Upper lobe of left lung (tissue), 6 donors: Measurements from ENCODE around the gene RBPJL. TPM values are rescaled to one million over a fixed set of nuclear protein-coding genes. Genes with fewer than 3 reads are reported as not detected.
A peak's percentile ranks its signal among the peaks of the same experiment; 100 is the strongest.

Experiments used
- ATAC-seq, 2 donors: fragments of 200-7000 bp; cut with Tn5 transposase; one replicate each; pipeline ENCODE4 v1.9.1; 2022; ENCODE audit warnings: mild to moderate bottlenecking in 2 of 2, moderate library complexity in 2 of 2; ENCODE audit not compliant: low FRiP score in 2 of 2
- DNase-seq, 2 donors: peaks; one replicate each; pipeline ENCODE4 v3.0.0-alpha.2; 2019 to 2020
- H3K27ac ChIP-seq, 4 donors: fragments of 200-600 bp; sonication (generic); one replicate each; pipeline ENCODE4 v1.5.1; 2016 to 2019
- H3K27me3 ChIP-seq, 4 donors: fragments of 200-600 bp; sonication (generic); one replicate each; pipeline ENCODE4 v1.5.1; 2017 to 2019
- H3K36me3 ChIP-seq, 4 donors: fragments of 200-600 bp; sonication (generic); one replicate each; pipeline ENCODE4 v1.5.1; 2016 to 2019
- H3K4me1 ChIP-seq, 4 donors: fragments of 200-600 bp; sonication (generic); one replicate each; pipeline ENCODE4 v1.5.1; 2018 to 2019
- H3K4me3 ChIP-seq, 4 donors: fragments of 200-600 bp; sonication (generic); one replicate each; pipeline ENCODE4 v1.5.1; 2017 to 2019; ENCODE audit warnings: mild to moderate bottlenecking in 2 of 4, moderate library complexity in 1 of 4
- H3K9me3 ChIP-seq, 4 donors: fragments of 200-600 bp; sonication (generic); one replicate each; pipeline ENCODE4 v1.5.1; 2018 to 2019
- EP300 ChIP-seq, 4 donors: sonication (generic); formaldehyde crosslinking; IDR thresholded peaks; one replicate each; pipeline ENCODE4 v1.5.1; 2017; ENCODE audit warnings: antibody characterized with exemption in 4 of 4, control low read depth in 2 of 4
- POLR2A ChIP-seq, 4 donors: fragments of 450-650 bp; IDR thresholded peaks; one replicate each; pipeline ENCODE4 v1.5.1; 2016 to 2017; ENCODE audit warnings: antibody characterized with exemption in 4 of 4, mild to moderate bottlenecking in 2 of 4
- POLR2AphosphoS5 ChIP-seq, 2 donors: sonication (generic); formaldehyde crosslinking; IDR thresholded peaks; one replicate each; pipeline ENCODE4 v1.5.1; 2017; ENCODE audit warnings: antibody characterized with exemption in 2 of 2
- total RNA-seq, 6 donors: library from RNA; depleted of rRNA in 4 of 6; stranded (reverse); fragments of >200 nt in 4 of 6; gene quantifications; one replicate each; pipeline versions ENCODE4 v1.1.0 to v1.2.1, GENCODE V29; 2016 to 2021
- TF ChIP-seq, protein P1 (sequence below), 6 experiments: fragments of 450-650 bp in 4 of 6; fragments of 200-600 bp in 2 of 6; sonication (generic) in 2 of 6; IDR thresholded peaks; one replicate each; pipeline ENCODE4 v1.5.1; 2016 to 2019; ENCODE audit warnings: antibody characterized with exemption in 6 of 6
- donor health status: DM: no; HTN: no; CAD: no; lungs with moderate emphysema.
- donor health status: DM: no; HTN: yes; CAD: no; lungs with severe emphysema.

RBPJL gene
- total RNA-seq, 6 donors from 2014 or later: 0.09 to 0.13 TPM; not detected in 4

DNA sequence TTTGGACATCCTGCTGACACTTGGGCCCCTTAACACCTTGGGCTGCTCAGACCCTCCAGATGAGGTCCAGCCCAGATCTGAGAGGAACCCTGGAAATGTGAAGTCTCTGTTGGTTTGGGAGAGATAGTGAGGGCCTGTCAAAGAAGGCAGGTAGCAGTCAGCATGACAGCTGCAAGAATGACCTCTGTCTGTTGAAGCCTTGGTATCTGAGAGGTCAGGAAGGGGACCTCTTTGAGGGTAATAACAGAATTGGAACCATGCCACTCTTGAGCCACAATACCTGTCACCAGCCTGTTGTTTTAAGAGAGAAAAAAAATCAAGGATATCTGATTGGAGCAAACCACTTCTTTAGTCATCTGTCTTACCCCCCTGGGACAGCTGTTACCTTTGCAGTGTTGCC lies 60.5 kb downstream of the RBPJL start:
- TF ChIP-seq, protein P1, sequence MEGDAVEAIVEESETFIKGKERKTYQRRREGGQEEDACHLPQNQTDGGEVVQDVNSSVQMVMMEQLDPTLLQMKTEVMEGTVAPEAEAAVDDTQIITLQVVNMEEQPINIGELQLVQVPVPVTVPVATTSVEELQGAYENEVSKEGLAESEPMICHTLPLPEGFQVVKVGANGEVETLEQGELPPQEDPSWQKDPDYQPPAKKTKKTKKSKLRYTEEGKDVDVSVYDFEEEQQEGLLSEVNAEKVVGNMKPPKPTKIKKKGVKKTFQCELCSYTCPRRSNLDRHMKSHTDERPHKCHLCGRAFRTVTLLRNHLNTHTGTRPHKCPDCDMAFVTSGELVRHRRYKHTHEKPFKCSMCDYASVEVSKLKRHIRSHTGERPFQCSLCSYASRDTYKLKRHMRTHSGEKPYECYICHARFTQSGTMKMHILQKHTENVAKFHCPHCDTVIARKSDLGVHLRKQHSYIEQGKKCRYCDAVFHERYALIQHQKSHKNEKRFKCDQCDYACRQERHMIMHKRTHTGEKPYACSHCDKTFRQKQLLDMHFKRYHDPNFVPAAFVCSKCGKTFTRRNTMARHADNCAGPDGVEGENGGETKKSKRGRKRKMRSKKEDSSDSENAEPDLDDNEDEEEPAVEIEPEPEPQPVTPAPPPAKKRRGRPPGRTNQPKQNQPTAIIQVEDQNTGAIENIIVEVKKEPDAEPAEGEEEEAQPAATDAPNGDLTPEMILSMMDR (IDR thresholded peaks at IDR 0.05): no peak
- TF ChIP-seq EP300 (IDR thresholded peaks at IDR 0.05): no peak
- no peak for TF ChIP-seq POLR2AphosphoS5 (IDR thresholded peaks at IDR 0.05)
- no peak for TF ChIP-seq POLR2A (IDR thresholded peaks at IDR 0.05)
- H3K4me3 ChIP-seq: no peak overlapping the region
- peak overlapping the region in 2 of 4 donors; percentile 55 to 59 for H3K27ac ChIP-seq
- peaks cover 7 to 34% (median 20%) of the 10 kb centered on the region in 4 donors for H3K36me3 ChIP-seq
- H3K27me3 ChIP-seq: no peaks in the 10 kb centered on the region
- H3K9me3 ChIP-seq: no peaks in the 10 kb centered on the region
- H3K4me1 ChIP-seq: peaks cover 20 to 54% (median 31%) of the 10 kb centered on the region in 4 donors
- DNase-seq: no peak
- ATAC-seq: no peak

Other genes with a start within 250 kb of the RBPJL start
- gene KCNS1, start 205.7 kb upstream of the RBPJL start, total RNA-seq: 1 to 10 TPM in 5 of 6 donors, under 1 TPM in 1; 0.69 to 4.7 (median 2.6) TPM
- gene WFDC5, start 191.7 kb upstream of the RBPJL start, total RNA-seq: 1 to 10 TPM in 1 of 6 donors, under 1 TPM in 1, not detected in 4; 0.57 to 2.0 TPM
- 1 to 10 TPM in 4 of 6 donors, under 1 TPM in 1, not detected in 1; 0.67 to 7.1 (median 5.0) TPM for gene WFDC12, start 182.4 kb upstream of the RBPJL start, total RNA-seq
- gene PI3, start 131.9 kb upstream of the RBPJL start, total RNA-seq: 10 to 100 TPM in 1 of 6 donors, 1 to 10 TPM in 4, not detected in 1; 3.2 to 16.7 (median 5.2) TPM
- gene SEMG1, start 99.8 kb upstream of the RBPJL start, total RNA-seq: not detected
- not detected for gene SEMG2, start 85.5 kb upstream of the RBPJL start, total RNA-seq
- 1,000 to 10,000 TPM; 1,039 to 7,285 (median 2,025) TPM for gene SLPI, start 52.3 kb upstream of the RBPJL start, total RNA-seq
- under 1 TPM in 2 of 6 donors, not detected in 4; 0.30 to 0.44 TPM for gene MATN4, start 1.5 kb downstream of the RBPJL start, total RNA-seq
- 100 to 1,000 TPM; 178 to 568 (median 291) TPM for gene SDC4, start 41.6 kb downstream of the RBPJL start, total RNA-seq
- gene SYS1, start 56.3 kb downstream of the RBPJL start, total RNA-seq: 10 to 100 TPM; 31.0 to 61.4 (median 50.7) TPM
- not detected for gene TP53TG5, start 71.5 kb downstream of the RBPJL start, total RNA-seq
- 10 to 100 TPM; 30.4 to 75.4 (median 52.8) TPM for gene DBNDD2, start 101.4 kb downstream of the RBPJL start, total RNA-seq
- 10 to 100 TPM; 49.9 to 86.3 (median 63.0) TPM for gene PIGT, start 109.3 kb downstream of the RBPJL start, total RNA-seq
- gene WFDC2, start 162.9 kb downstream of the RBPJL start, total RNA-seq: 100 to 1,000 TPM in 5 of 6 donors, 10 to 100 TPM in 1; 91.7 to 163 (median 135) TPM
- gene SPINT3, start 208.8 kb downstream of the RBPJL start, total RNA-seq: not detected
- 1 to 10 TPM in 2 of 6 donors, not detected in 4; 1.6 to 1.8 TPM for gene WFDC6, start 232.6 kb downstream of the RBPJL start, total RNA-seq
- 1 to 10 TPM in 1 of 6 donors, under 1 TPM in 2, not detected in 3; 0.15 to 3.7 (median 0.47) TPM for gene EPPIN, start 240.6 kb downstream of the RBPJL start, total RNA-seq